ENCODE results near the gene GCNT2.
"Not testable (repeated sequence)": the region's sequence is repeated elsewhere in the genome, so short reads cannot be mapped to it uniquely, and the experiment has no call there.

Gene GCNT2

GRCh38 chr6:10513544-10513943 lies 7.6 kb upstream of the GCNT2 start:
- no peak for DNase-seq (ENCODE audit: low read depth in 1 of 2, low spot score in 1 of 2)

GRCh38 chr6:10514049-10514780 lies 6.9 kb upstream of the GCNT2 start:
- no peak for DNase-seq (ENCODE audit: low read depth in 1 of 2, low spot score in 1 of 2)

GRCh38 chr6:10516953-10517352 lies 4.2 kb upstream of the GCNT2 start:
- DNase-seq (ENCODE audit: low read depth in 1 of 2, low spot score in 1 of 2): no peak

- no peak for DNase-seq (ENCODE audit: low read depth in 1 of 2, low spot score in 1 of 2)
These were observed 2.4 kb upstream of the GCNT2 start for GRCh38 chr6:10518557-10519407.

GRCh38 chr6:10519408-10519697 lies 1.8 kb upstream of the GCNT2 start:
- DNase-seq (ENCODE audit: low read depth in 1 of 2, low spot score in 1 of 2): not testable (repeated sequence)

GRCh38 chr6:10520468-10520867 lies 683 bp upstream of the GCNT2 start:
- DNase-seq (ENCODE audit: low read depth in 1 of 2, low spot score in 1 of 2): no peak

GRCh38 chr6:10522929-10523573 lies 1.9 kb downstream of the GCNT2 start:
- DNase-seq (ENCODE audit: low read depth in 1 of 2, low spot score in 1 of 2): no peak

- no peak for DNase-seq (ENCODE audit: low read depth in 1 of 2, low spot score in 1 of 2)
These were observed 5.0 kb downstream of the GCNT2 start for GRCh38 chr6:10526156-10526555.

GRCh38 chr6:10528158-10528981 lies 7.2 kb downstream of the GCNT2 start:
- DNase-seq (ENCODE audit: low read depth in 1 of 2, low spot score in 1 of 2): no peak

- no peak for DNase-seq (ENCODE audit: low read depth in 1 of 2, low spot score in 1 of 2)
These were observed 8.2 kb downstream of the GCNT2 start for GRCh38 chr6:10529231-10529801.

GRCh38 chr6:10529828-10530374 lies 8.8 kb downstream of the GCNT2 start:
- not testable (repeated sequence) for DNase-seq (ENCODE audit: low read depth in 1 of 2, low spot score in 1 of 2)

GRCh38 chr6:10531503-10531902 lies 10.4 kb downstream of the GCNT2 start:
- no peak for DNase-seq (ENCODE audit: low read depth in 1 of 2, low spot score in 1 of 2)

GRCh38 chr6:10531942-10532341 lies 10.8 kb downstream of the GCNT2 start:
- no peak for DNase-seq (ENCODE audit: low read depth in 1 of 2, low spot score in 1 of 2)

GRCh38 chr6:10532392-10532791 lies 11.2 kb downstream of the GCNT2 start:
- no peak for DNase-seq (ENCODE audit: low read depth in 1 of 2, low spot score in 1 of 2)

- no peak for DNase-seq (ENCODE audit: low read depth in 1 of 2, low spot score in 1 of 2)
These were observed 13.2 kb downstream of the GCNT2 start for GRCh38 chr6:10534419-10534762.

GRCh38 chr6:10535193-10535592 lies 14.0 kb downstream of the GCNT2 start:
- no peak for DNase-seq (ENCODE audit: low read depth in 1 of 2, low spot score in 1 of 2)

- DNase-seq (ENCODE audit: low read depth in 1 of 2, low spot score in 1 of 2): no peak
These were observed 16.6 kb downstream of the GCNT2 start for GRCh38 chr6:10537726-10538125.

- no peak for DNase-seq (ENCODE audit: low read depth in 1 of 2, low spot score in 1 of 2)
These were observed 19.1 kb downstream of the GCNT2 start for GRCh38 chr6:10540073-10540746.

GRCh38 chr6:10541591-10541990 lies 20.4 kb downstream of the GCNT2 start:
- DNase-seq (ENCODE audit: low read depth in 1 of 2, low spot score in 1 of 2): no peak

- no peak for DNase-seq (ENCODE audit: low read depth in 1 of 2, low spot score in 1 of 2)
These were observed 21.1 kb downstream of the GCNT2 start for GRCh38 chr6:10542213-10542612.
